Measurements from ENCODE around the gene FARS2. TPM values are rescaled to one million over a fixed set of nuclear protein-coding genes. Genes with fewer than 3 reads are reported as not detected.

The FARS2 gene
- total and polyA plus RNA-seq, 2 experiments from 2014 or later, result 9.9 to 15.4 TPM

GRCh38 chr6:5497896-5498578, 236.7 kb downstream of the FARS2 start:
- no peaks in the 10 kb centered on the region for H3K4me1 ChIP-seq (ENCODE audit: insufficient read depth)
- no peak overlapping the region for H3K4me2 ChIP-seq
- H3K27me3 ChIP-seq, result no peaks in the 10 kb centered on the region
- H3K4me3 ChIP-seq, result no peak overlapping the region
- no peak for DNase-seq (ENCODE audit: low spot score)
- no peaks in the 10 kb centered on the region for H3K79me2 ChIP-seq
- no peaks in the 10 kb centered on the region for H4K20me1 ChIP-seq (ENCODE audit: insufficient read depth, poor library complexity, severe bottlenecking)
- no peak overlapping the region for H2AFZ ChIP-seq
- no peaks in the 10 kb centered on the region for H3K9me2 ChIP-seq (replicated peaks; ENCODE audit: insufficient read depth)
- no peaks in the 10 kb centered on the region for H3K9me3 ChIP-seq (ENCODE audit: low read depth)
- TF ChIP-seq EZH2 (IDR thresholded peaks at IDR 0.05; ENCODE audit: borderline replicate concordance) (no peak), CTCF (IDR thresholded peaks at IDR 0.05; ENCODE audit: poor library complexity) (no peak), EZH2phosphoT487 (IDR thresholded peaks at IDR 0.05; ENCODE audit: low read depth, severe bottlenecking, unreplicated experiment) (no peak)
- H3K36me3 ChIP-seq (replicated peaks; ENCODE audit: insufficient read depth, low read depth), result no peaks in the 10 kb centered on the region
- H3K27ac ChIP-seq, result no peak overlapping the region
- WGBS (ENCODE audit: low lambda C conversion rate, missing lambda C conversion rate), result 79% methylated on average over 10 of the region's 10 CpGs

- no peak for TF ChIP-seq EZH2phosphoT487 (IDR thresholded peaks at IDR 0.05; ENCODE audit: low read depth, severe bottlenecking, unreplicated experiment)
- no peak overlapping the region for H3K4me2 ChIP-seq
- H3K27ac ChIP-seq, result no peak overlapping the region
- no peaks in the 10 kb centered on the region for H3K9me2 ChIP-seq (replicated peaks; ENCODE audit: insufficient read depth)
- H4K20me1 ChIP-seq (ENCODE audit: insufficient read depth, poor library complexity, severe bottlenecking), result no peaks in the 10 kb centered on the region
- no peaks in the 10 kb centered on the region for H3K36me3 ChIP-seq (replicated peaks; ENCODE audit: insufficient read depth, low read depth)
- H3K79me2 ChIP-seq, result no peaks in the 10 kb centered on the region
- no peaks in the 10 kb centered on the region for H3K9me3 ChIP-seq (ENCODE audit: low read depth)
- H2AFZ ChIP-seq, result no peak overlapping the region
- H3K27me3 ChIP-seq, result no peaks in the 10 kb centered on the region
- DNase-seq (ENCODE audit: low spot score), result no peak
- H3K4me1 ChIP-seq (ENCODE audit: insufficient read depth), result no peaks in the 10 kb centered on the region
- 82% methylated on average over 1 of the region's 1 CpG for WGBS (ENCODE audit: low lambda C conversion rate, missing lambda C conversion rate)
- H3K4me3 ChIP-seq, result no peak overlapping the region
These were observed 237.2 kb downstream of the FARS2 start for GRCh38 chr6:5498579-5498899.

DNA sequence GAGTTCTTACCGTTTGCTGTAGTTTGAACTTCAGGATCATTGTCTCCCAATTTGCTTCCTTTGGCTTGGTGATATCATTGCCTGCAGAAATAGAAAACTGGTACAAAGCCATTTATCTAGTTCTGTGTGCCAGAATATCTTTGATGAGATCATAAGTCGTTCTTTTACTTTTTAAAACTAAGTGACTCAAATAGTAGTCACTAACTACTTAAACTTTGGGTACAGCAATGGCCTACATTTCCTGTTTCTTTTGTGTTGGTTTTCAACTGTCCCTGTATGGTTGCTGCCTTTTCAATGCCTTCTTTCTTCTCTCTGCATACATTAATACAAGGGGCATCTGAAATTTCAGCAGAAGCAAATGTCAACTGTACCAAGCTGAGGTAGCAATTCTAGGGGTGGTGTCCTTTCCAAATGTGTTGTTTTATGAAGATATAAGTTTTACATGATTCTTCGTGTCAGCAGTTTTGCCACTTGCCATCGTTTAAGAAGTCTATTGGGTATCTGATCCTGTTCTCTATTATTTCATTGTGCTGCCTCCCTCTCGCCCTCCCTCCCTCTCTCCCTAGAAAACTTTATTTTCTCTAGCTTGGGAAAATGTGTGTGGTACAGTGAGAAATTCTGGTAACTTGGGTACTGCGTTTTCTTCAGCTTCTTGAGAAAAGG, 238.5 kb downstream of the FARS2 start:
- Histone ChIP-seq H3K27ac (no peak overlapping the region), H3K4me3 (no peak overlapping the region), H3K9me2 (replicated peaks; ENCODE audit: insufficient read depth) (no peaks in the 10 kb centered on the region), H3K36me3 (replicated peaks; ENCODE audit: insufficient read depth, low read depth) (no peaks in the 10 kb centered on the region), H3K4me2 (no peak overlapping the region), H4K20me1 (ENCODE audit: insufficient read depth, poor library complexity, severe bottlenecking) (no peaks in the 10 kb centered on the region), H3K4me1 (ENCODE audit: insufficient read depth) (no peaks in the 10 kb centered on the region), H3K9me3 (ENCODE audit: low read depth) (no peaks in the 10 kb centered on the region), H2AFZ (no peak overlapping the region), H3K27me3 (no peaks in the 10 kb centered on the region), H3K79me2 (no peaks in the 10 kb centered on the region)
- DNase-seq (ENCODE audit: low spot score), result no peak
- no peak for TF ChIP-seq CTCF (IDR thresholded peaks at IDR 0.05; ENCODE audit: poor library complexity)
- TF ChIP-seq EZH2phosphoT487 (IDR thresholded peaks at IDR 0.05; ENCODE audit: low read depth, severe bottlenecking, unreplicated experiment), result no peak
- no peak for TF ChIP-seq EZH2 (IDR thresholded peaks at IDR 0.05; ENCODE audit: borderline replicate concordance)
- WGBS (ENCODE audit: low lambda C conversion rate, missing lambda C conversion rate), result 89% methylated on average over 6 of the region's 6 CpGs

DNA sequence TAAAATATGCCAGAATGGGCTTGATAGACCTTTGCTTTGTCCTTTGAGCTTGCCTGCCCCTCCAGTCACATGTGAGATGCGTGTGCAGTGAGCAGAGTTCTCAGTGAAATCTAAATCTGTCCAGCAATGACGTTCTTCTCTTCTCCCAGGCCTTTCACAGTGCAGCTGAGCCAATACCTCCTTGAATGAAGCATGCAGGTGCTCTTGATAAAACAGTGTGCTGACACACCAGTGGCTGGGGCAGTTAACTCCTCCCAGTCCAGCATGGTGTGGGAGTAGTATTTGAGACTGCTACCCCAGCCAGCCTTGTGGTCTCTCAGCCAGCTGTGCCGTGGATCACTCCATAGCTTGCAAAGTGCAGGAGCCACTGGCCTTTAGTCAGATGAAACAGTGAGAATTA, 240.5 kb downstream of the FARS2 start:
- Histone ChIP-seq H4K20me1 (ENCODE audit: insufficient read depth, poor library complexity, severe bottlenecking) (no peaks in the 10 kb centered on the region), H3K4me3 (no peak overlapping the region), H2AFZ (no peak overlapping the region), H3K27ac (no peak overlapping the region), H3K4me2 (no peak overlapping the region), H3K36me3 (replicated peaks; ENCODE audit: insufficient read depth, low read depth) (no peaks in the 10 kb centered on the region), H3K9me3 (ENCODE audit: low read depth) (no peaks in the 10 kb centered on the region), H3K27me3 (no peaks in the 10 kb centered on the region), H3K79me2 (no peaks in the 10 kb centered on the region), H3K4me1 (ENCODE audit: insufficient read depth) (no peaks in the 10 kb centered on the region), H3K9me2 (replicated peaks; ENCODE audit: insufficient read depth) (no peaks in the 10 kb centered on the region)
- WGBS (ENCODE audit: low lambda C conversion rate, missing lambda C conversion rate), result 90% methylated on average over 3 of the region's 3 CpGs
- DNase-seq (ENCODE audit: low spot score), result no peak
- no peak for TF ChIP-seq EZH2 (IDR thresholded peaks at IDR 0.05; ENCODE audit: borderline replicate concordance)
- no peak for TF ChIP-seq CTCF (IDR thresholded peaks at IDR 0.05; ENCODE audit: poor library complexity)
- no peak for TF ChIP-seq EZH2phosphoT487 (IDR thresholded peaks at IDR 0.05; ENCODE audit: low read depth, severe bottlenecking, unreplicated experiment)

Measured in hepatocyte (in vitro differentiated cells).